A673 (cell line): ENCODE results near the gene PCLO.
A peak's percentile ranks its signal among the peaks of the same experiment; 100 is the strongest.

ENCODE experiments used
- CTCF ChIP-seq: fragments of 300-800, 200-600 bp; sonication (generic); conservative IDR thresholded peaks from 2 replicates; pipeline ENCODE4 v1.5.1; 2017; ENCODE audit warnings: low read depth, mild to moderate bottlenecking, antibody characterized with exemption, low read length, moderate library complexity, mixed read lengths
- EZH2 ChIP-seq: fragments of 200-600 bp; sonication (generic); IDR thresholded peaks from 2 replicates; pipeline ENCODE4 v1.6.1; 2017; ENCODE audit warnings: borderline replicate concordance, low read depth, mild to moderate bottlenecking, mixed read lengths, antibody characterized with exemption, low read length; ENCODE audit not compliant: poor library complexity, severe bottlenecking

GRCh38 chr7:82740246-82740848, 422.3 kb downstream of the PCLO start:
- TF ChIP-seq CTCF (peak; percentile 85), EZH2 (no peak)
